GM12878 (cell line): Measurements from ENCODE around the gene BAIAP2L1. TPM values are rescaled to one million over a fixed set of nuclear protein-coding genes. Genes with fewer than 3 reads are reported as not detected.

Source experiments
- ATAC-seq: fragments of 200-7000 bp; cut with Tn5 transposase; 3 replicates; pipeline ENCODE4 v1.9.1; 2020; ENCODE audit warnings: mild to moderate bottlenecking, moderate library complexity
- BruUV-seq: library from RNA; stranded (reverse); fragments of 400-500 nt; replicated peaks from 2 replicates; lab custom pipeline; 2021; lab: Mats Ljungman, UMichigan
- CTCF ChIA-PET: fragments of 300-600 bp; sonication (Branson Sonifier 250); formaldehyde crosslinking; extraction: SDS; loops from one replicate; lab custom pipeline; 2021; ENCODE audit warnings: inconsistent platforms; lab: Yijun Ruan, JAX
- POLR2A ChIA-PET: fragments of 350-600 bp; formaldehyde crosslinking; extraction: SDS; loops from one replicate; lab custom pipeline; 2021; ENCODE audit warnings: inconsistent platforms; lab: Charles Lee
- RAD21 ChIA-PET: fragments of 300-600 bp; sonication (Branson Sonifier 250); formaldehyde crosslinking; loops from one replicate; lab custom pipeline; 2023; ENCODE audit warnings: antibody characterized with exemption; ENCODE audit not compliant: unreplicated experiment; lab: Charles Lee
- SMC1A ChIA-PET: fragments of 300-600 bp; sonication (Branson Sonifier 250); formaldehyde crosslinking; loops from one replicate; lab custom pipeline; 2023; ENCODE audit not compliant: unreplicated experiment, uncharacterized antibody; lab: Charles Lee
- DNase-seq: peaks from one replicate; pipeline ENCODE4 v3.0.0-alpha.2; 2011; ENCODE audit warnings: low read depth, low spot score
- FAIRE-seq: peaks from 3 replicates; lab custom pipeline; 2011; peaks lifted over from hg19 to GRCh38; lab: Jason Lieb, UNC
- H2AFZ ChIP-seq: 2 replicates; pipeline ENCODE4 v1.6.0; 2011; ENCODE audit warnings: low read depth, low read length, control low read depth; ENCODE audit not compliant: control insufficient read depth
- H3K27ac ChIP-seq: 2 replicates; pipeline ENCODE4 v1.5.1; 2011; ENCODE audit warnings: control low read depth; ENCODE audit not compliant: control insufficient read depth, insufficient read depth
- H3K27me3 ChIP-seq, 2 experiments: replicated peaks in 1 of 2; 2 replicates each; pipeline versions ENCODE4 v1.6.0 to v1.6.1; 2011; ENCODE audit warnings: low read length in 1 of 2; ENCODE audit not compliant: control insufficient read depth in 2 of 2, insufficient read depth in 2 of 2
- H3K36me3 ChIP-seq, 2 experiments: 2 replicates each; pipeline ENCODE4 v1.5.1; 2011; ENCODE audit warnings: low read length in 1 of 2; ENCODE audit not compliant: control insufficient read depth in 2 of 2, insufficient read depth in 2 of 2
- H3K4me1 ChIP-seq: 2 replicates; pipeline ENCODE4 v1.6.1; 2011; ENCODE audit warnings: mild to moderate bottlenecking, low read length, moderate library complexity, mixed read lengths; ENCODE audit not compliant: control insufficient read depth, insufficient read depth
- H3K4me2 ChIP-seq: 2 replicates; pipeline ENCODE4 v1.6.0; 2011; ENCODE audit warnings: control low read depth; ENCODE audit not compliant: control insufficient read depth, insufficient read depth
- H3K4me3 ChIP-seq: fragments of 200-600 bp; sonication (generic); 2 replicates; pipeline ENCODE4 v1.5.1; 2016
- H3K79me2 ChIP-seq: 2 replicates; pipeline ENCODE4 v1.6.0; 2011; ENCODE audit warnings: low read length; ENCODE audit not compliant: control insufficient read depth, insufficient read depth
- H3K9ac ChIP-seq: 2 replicates; pipeline ENCODE4 v1.8.0; 2011; ENCODE audit warnings: low read length, control low read depth, mixed read lengths; ENCODE audit not compliant: control insufficient read depth, insufficient read depth
- H3K9me3 ChIP-seq: replicated peaks from 3 replicates; pipeline ENCODE4 v1.5.1; 2011; ENCODE audit warnings: mild to moderate bottlenecking, low read length; ENCODE audit not compliant: control insufficient read depth, insufficient read depth
- H4K20me1 ChIP-seq: 2 replicates; pipeline ENCODE4 v1.6.0; 2011; ENCODE audit not compliant: control insufficient read depth, insufficient read depth
- CHD4 ChIP-seq: fragments of 200-600 bp; sonication (generic); IDR thresholded peaks from 2 replicates; pipeline ENCODE4 v1.6.1; 2016; ENCODE audit warnings: mild to moderate bottlenecking
- NKRF ChIP-seq: fragments of 450-650 bp; conservative IDR thresholded peaks from 2 replicates; pipeline ENCODE4 v1.6.1; 2017; ENCODE audit warnings: mild to moderate bottlenecking, moderate library complexity
- SRF ChIP-seq, 2 experiments: IDR thresholded peaks; 2 replicates each; pipeline ENCODE4 v1.6.1; 2011; ENCODE audit warnings: low read depth in 2 of 2, low read length in 2 of 2, mild to moderate bottlenecking in 1 of 2, moderate library complexity in 1 of 2
- WGBS: methylation state at CpG from one replicate; pipeline ENCODE4 v1.1.6; 2016; ENCODE audit warnings: low lambda C conversion rate; ENCODE audit not compliant: insufficient replicate concordance, insufficient coverage; ENCODE audit errors: missing lambda C conversion rate; 5-methylcytosine and 5-hydroxymethylcytosine counted together
- in situ Hi-C: fragments of 300-500 bp; cut with MboI; formaldehyde crosslinking; loops from 9 replicates; pipeline ENCODE4 v1.14.3; 2018; ENCODE audit warnings: mixed read lengths
- intact Hi-C: fragments of 100-400 bp; cut with micrococcal nuclease; formaldehyde crosslinking; loops from one replicate; pipeline ENCODE4 v1.14.2; 2022; ENCODE audit not compliant: unreplicated experiment
- polyA plus RNA-seq, 11 experiments: library from polyadenylated mRNA; depleted of rRNA in 4 of 11; unstranded in 6 of 11; stranded (reverse) in 5 of 11; fragments of >200 nt; fragmentation: Nextera tagmentation in 4 of 11; fragmentation: Illumina TruSeq in 1 of 11; extraction: Ambion mirVana in 4 of 11; extraction: Trizol in 1 of 11; gene quantifications; 1 replicate in 1 of 11; 2 replicates in 10 of 11; pipeline versions ENCODE4 v1.2.1 to v1.2.3, GENCODE V29; 2011 to 2016; ENCODE audit warnings: inconsistent platforms in 2 of 11, missing spikeins in 2 of 11, low read depth in 1 of 11
- total RNA-seq, 4 experiments: library from RNA; depleted of rRNA in 3 of 4; stranded (reverse); fragments of >200 nt in 3 of 4; fragmentation: Illumina TruSeq in 1 of 4; extraction: Trizol in 1 of 4; gene quantifications; 2 replicates each; pipeline versions ENCODE4 v1.2.1 to v1.2.3, GENCODE V29; 2013 to 2021

BAIAP2L1 gene
- total and polyA plus RNA-seq, 10 of the 15 experiments (the other 5 are each of a cell fraction or from before 2014, with no cell fraction given): 8.9 to 60.2 (median 35.7) TPM

DNA sequence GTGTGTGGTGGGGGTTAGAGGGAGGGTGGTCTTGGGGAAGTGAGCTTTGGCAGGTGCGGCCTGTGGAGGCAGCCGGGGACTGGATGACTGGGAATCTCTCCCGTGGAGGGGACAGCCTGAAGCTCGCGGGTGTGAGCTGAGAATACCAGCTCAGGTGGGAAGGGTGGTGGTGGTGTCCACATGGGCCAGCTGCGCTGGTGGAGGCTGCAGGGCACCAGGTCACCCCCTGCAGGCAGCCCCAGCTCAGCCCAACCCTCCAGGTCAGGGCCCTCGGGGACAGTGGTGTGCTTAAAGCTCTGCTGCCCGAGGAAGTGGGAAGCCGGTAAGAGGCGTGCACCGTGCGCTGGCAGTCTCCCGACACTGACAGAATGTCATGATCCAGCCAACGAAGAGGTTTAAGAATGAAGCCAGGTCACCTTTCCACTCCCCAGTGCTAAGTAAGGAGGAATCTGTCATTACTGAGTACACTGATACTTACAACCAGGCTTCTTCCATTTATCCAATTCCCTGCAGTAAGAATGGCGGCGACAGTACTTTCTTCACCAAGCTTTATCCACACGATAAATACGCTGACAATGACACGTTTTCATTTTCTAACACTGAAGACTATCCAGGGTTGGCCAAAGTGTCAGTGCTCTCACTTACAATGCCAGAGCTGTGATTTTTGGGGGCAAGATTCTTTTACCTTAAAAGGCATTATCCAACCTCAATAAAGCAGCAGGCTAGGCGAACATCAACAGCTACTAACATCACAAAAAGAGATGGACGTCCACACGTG, 99.0 kb downstream of the BAIAP2L1 start:
- Histone ChIP-seq H3K9ac (no peak overlapping the region), H3K4me1 (no peaks in the 10 kb centered on the region), H3K9me3 (no peaks in the 10 kb centered on the region), H3K27ac (no peak overlapping the region), H3K79me2 (no peaks in the 10 kb centered on the region), H3K36me3 (peaks cover 6 to 17% of the 10 kb centered on the region in 2 experiments; a peak in 3 of 4 replicates), H3K4me2 (no peak overlapping the region), H2AFZ (no peak overlapping the region), H3K27me3 (no peaks in the 10 kb centered on the region), H3K4me3 (no peak overlapping the region), H4K20me1 (no peaks in the 10 kb centered on the region)
- intact Hi-C loops (no loop called here), in situ Hi-C loops (no loop called here)
- TF ChIP-seq CHD4 (no peak), NKRF (no peak), SRF (IDR thresholded peaks at IDR 0.05; ENCODE audit: low read depth in 2 of 2, low read length in 2 of 2) (no peak)
- FAIRE-seq (no peak), ATAC-seq (no peak), DNase-seq (no peak)
- ChIA-PET POLR2A (no interaction called here), RAD21 (no interaction called here), SMC1A (interaction anchor here (1.9 kb wide), 1 partner anchor 100 kb away, joined by 7 read pairs; the partner anchor contains the start of gene BAIAP2L1), CTCF (interaction anchor here (0.9 kb wide), 1 partner anchor 99 kb away, joined by 3 read pairs; the partner anchor contains the start of gene BAIAP2L1)
- 88% methylated on average over 22 of the region's 22 CpGs for WGBS
- BruUV-seq: no TSS peak
